Activated CD8-positive, alpha-beta memory T cell treated with anti-CD3 and anti-CD28 coated beads for 36 hours (primary cell): ENCODE data around the gene LRRC8A. TPM values are rescaled to one million over a fixed set of nuclear protein-coding genes. Genes with fewer than 3 reads are reported as not detected.

Source experiments
- CTCF ChIA-PET: fragments of 350-600 bp; sonication (Branson Sonifier 250); formaldehyde crosslinking; loops from one replicate; lab custom pipeline; 2021; ENCODE audit warnings: antibody characterized with exemption; lab: Charles Lee
- POLR2A ChIA-PET: fragments of 350-600 bp; sonication (Branson Sonifier 250); formaldehyde crosslinking; loops from one replicate; lab custom pipeline; 2021; ENCODE audit warnings: antibody characterized with exemption; lab: Charles Lee
- total RNA-seq, 2 experiments: library from RNA; stranded (reverse); gene quantifications; one replicate each; pipeline ENCODE4 v1.2.3, GENCODE V29; 2021

Gene LRRC8A
- total RNA-seq, 2 experiments from 2014 or later: 22.7 to 24.7 TPM

GRCh38 chr9:128893354-128893753 is 11.4 kb downstream of the LRRC8A start:
- POLR2A ChIA-PET: no interaction called here
- CTCF ChIA-PET: no interaction called here

- CTCF ChIA-PET: interaction anchor here (0.7 kb wide), 1 partner anchor 175 kb away, joined by 3 read pairs; no protein-coding TSS in a partner anchor
- POLR2A ChIA-PET: no interaction called here
Measured at GRCh38 chr9:128894764-128895163, 12.8 kb downstream of the LRRC8A start.

GRCh38 chr9:128895556-128895955 is 13.6 kb downstream of the LRRC8A start:
- POLR2A ChIA-PET: no interaction called here
- CTCF ChIA-PET: no interaction called here

GRCh38 chr9:128898382-128898781 is 16.4 kb downstream of the LRRC8A start:
- ChIA-PET POLR2A (no interaction called here), CTCF (no interaction called here)

GRCh38 chr9:128898845-128899565 is 17.1 kb downstream of the LRRC8A start:
- CTCF ChIA-PET: no interaction called here
- POLR2A ChIA-PET: no interaction called here

GRCh38 chr9:128899566-128900322 is 17.8 kb downstream of the LRRC8A start:
- POLR2A ChIA-PET: no interaction called here

GRCh38 chr9:128901379-128901778 is 19.4 kb downstream of the LRRC8A start:
- POLR2A ChIA-PET: no interaction called here
- CTCF ChIA-PET: interaction anchor here (0.7 to 1.2 kb wide), 2 partner anchors 17 to 22 kb away, joined by 3 read pairs; no protein-coding TSS in a partner anchor

More at GRCh38 chr9:128899566-128900322, 17.8 kb downstream of the LRRC8A start:
- CTCF ChIA-PET: interaction anchor here (1.2 kb wide), 1 partner anchor 15 kb away, joined by 3 read pairs; no protein-coding TSS in a partner anchor

- ChIA-PET POLR2A (interaction anchor here (0.6 kb wide), 1 partner anchor 339 kb away, joined by 7 read pairs; no protein-coding TSS in a partner anchor), CTCF (interaction anchor here (0.7 kb wide), 1 partner anchor 22 kb away, joined by 3 read pairs; no protein-coding TSS in a partner anchor)
Measured at GRCh38 chr9:128901822-128902221, 19.9 kb downstream of the LRRC8A start.

- CTCF ChIA-PET: no interaction called here
- POLR2A ChIA-PET: interaction anchor here (0.5 to 0.6 kb wide), 2 partner anchors 23 to 339 kb away, joined by 3 to 7 read pairs; no protein-coding TSS in a partner anchor
Measured at GRCh38 chr9:128902351-128903078, 20.6 kb downstream of the LRRC8A start.

GRCh38 chr9:128903079-128903461 is 21.1 kb downstream of the LRRC8A start:
- CTCF ChIA-PET: no interaction called here
- POLR2A ChIA-PET: no interaction called here

- CTCF ChIA-PET: no interaction called here
- POLR2A ChIA-PET: no interaction called here
Measured at GRCh38 chr9:128903871-128904620, 22.1 kb downstream of the LRRC8A start.

GRCh38 chr9:128905964-128906363 is 24.0 kb downstream of the LRRC8A start:
- POLR2A ChIA-PET: no interaction called here
- CTCF ChIA-PET: interaction anchor here (1.0 kb wide), 1 partner anchor 23 kb away, joined by 3 read pairs; no protein-coding TSS in a partner anchor

- CTCF ChIA-PET: interaction anchor here (0.6 kb wide), 1 partner anchor 188 kb away, joined by 5 read pairs; no protein-coding TSS in a partner anchor
- POLR2A ChIA-PET: no interaction called here
Measured at GRCh38 chr9:128906741-128907140, 24.8 kb downstream of the LRRC8A start.

- ChIA-PET POLR2A (interaction anchor here (0.6 kb wide), 1 partner anchor 242 kb away, joined by 4 read pairs; no protein-coding TSS in a partner anchor), CTCF (interaction anchor here (1.0 to 1.8 kb wide), 2 partner anchors 19 kb away, joined by 4 to 6 read pairs; no protein-coding TSS in a partner anchor)
Measured at GRCh38 chr9:128908372-128908771, 26.4 kb downstream of the LRRC8A start.

GRCh38 chr9:128909859-128910258 is 27.9 kb downstream of the LRRC8A start:
- ChIA-PET POLR2A (no interaction called here), CTCF (interaction anchor here (0.5 to 1.8 kb wide), 2 partner anchors 18 to 121 kb away, joined by 3 to 6 read pairs; no protein-coding TSS in a partner anchor)

- ChIA-PET POLR2A (no interaction called here), CTCF (no interaction called here)
Measured at GRCh38 chr9:128910906-128911305, 29.0 kb downstream of the LRRC8A start.

GRCh38 chr9:128911529-128912035 is 29.6 kb downstream of the LRRC8A start:
- CTCF ChIA-PET: interaction anchor here (1.2 to 1.4 kb wide), 2 partner anchors 11 to 17 kb away, joined by 3 to 5 read pairs; no protein-coding TSS in a partner anchor
- POLR2A ChIA-PET: no interaction called here

- ChIA-PET CTCF (interaction anchor here (1.2 to 1.4 kb wide), 2 partner anchors 10 to 16 kb away, joined by 3 to 5 read pairs; no protein-coding TSS in a partner anchor), POLR2A (no interaction called here)
Measured at GRCh38 chr9:128912270-128912853, 30.4 kb downstream of the LRRC8A start.
